ENCODE results near the gene GTF2A1.

The GTF2A1 gene

GRCh38 chr14:81133400-81133799, 87.4 kb downstream of the GTF2A1 start:
- Histone ChIP-seq H3K36me3 (ENCODE audit: insufficient read depth, low read length) (no peaks in the 10 kb centered on the region), H3K4me2 (ENCODE audit: low read length) (no peak overlapping the region), H3K27me3 (ENCODE audit: insufficient read depth, low read length) (no peaks in the 10 kb centered on the region), H3K79me2 (ENCODE audit: insufficient read depth, low read length) (no peaks in the 10 kb centered on the region), H3K4me1 (ENCODE audit: insufficient read depth, low read length, severe bottlenecking) (no peaks in the 10 kb centered on the region), H4K20me1 (ENCODE audit: insufficient read depth, low read length) (no peaks in the 10 kb centered on the region), H3K9me2 (ENCODE audit: low read depth, low read length) (no peaks in the 10 kb centered on the region), H3K27ac (ENCODE audit: low read depth, low read length, poor library complexity, severe bottlenecking) (no peak overlapping the region), H3F3A (ENCODE audit: insufficient read depth, low read length) (no peaks in the 10 kb centered on the region), H2AFZ (ENCODE audit: low read length) (no peak overlapping the region), H3K4me3 (ENCODE audit: low read depth, low read length, poor library complexity, severe bottlenecking) (no peak overlapping the region), H3K9ac (ENCODE audit: low read length) (no peak overlapping the region), H3K9me3 (ENCODE audit: low read length) (no peaks in the 10 kb centered on the region)
- TF ChIP-seq CTCF (IDR thresholded peaks at IDR 0.05; ENCODE audit: low read length) = no peak
- TF ChIP-seq EZH2 (IDR thresholded peaks at IDR 0.05; ENCODE audit: borderline replicate concordance, low read length) = no peak

GRCh38 chr14:81132468-81132867, 88.3 kb downstream of the GTF2A1 start:
- Histone ChIP-seq H3K36me3 (ENCODE audit: insufficient read depth, low read length) (no peaks in the 10 kb centered on the region), H3K9me3 (ENCODE audit: low read length) (no peaks in the 10 kb centered on the region), H3K4me2 (ENCODE audit: low read length) (no peak overlapping the region), H3K9me2 (ENCODE audit: low read depth, low read length) (no peaks in the 10 kb centered on the region), H3K4me1 (ENCODE audit: insufficient read depth, low read length, severe bottlenecking) (no peaks in the 10 kb centered on the region), H3K27ac (ENCODE audit: low read depth, low read length, poor library complexity, severe bottlenecking) (no peak overlapping the region), H4K20me1 (ENCODE audit: insufficient read depth, low read length) (no peaks in the 10 kb centered on the region), H3K4me3 (ENCODE audit: low read depth, low read length, poor library complexity, severe bottlenecking) (no peak overlapping the region), H3F3A (ENCODE audit: insufficient read depth, low read length) (no peaks in the 10 kb centered on the region), H3K27me3 (ENCODE audit: insufficient read depth, low read length) (no peaks in the 10 kb centered on the region), H3K9ac (ENCODE audit: low read length) (no peak overlapping the region), H3K79me2 (ENCODE audit: insufficient read depth, low read length) (no peaks in the 10 kb centered on the region), H2AFZ (ENCODE audit: low read length) (no peak overlapping the region)
- TF ChIP-seq EZH2 (IDR thresholded peaks at IDR 0.05; ENCODE audit: borderline replicate concordance, low read length) (no peak), CTCF (IDR thresholded peaks at IDR 0.05; ENCODE audit: low read length) (no peak)

- Histone ChIP-seq H3F3A (ENCODE audit: insufficient read depth, low read length) (no peaks in the 10 kb centered on the region), H3K4me2 (ENCODE audit: low read length) (no peak overlapping the region), H3K79me2 (ENCODE audit: insufficient read depth, low read length) (no peaks in the 10 kb centered on the region), H3K27me3 (ENCODE audit: insufficient read depth, low read length) (no peaks in the 10 kb centered on the region), H3K4me3 (ENCODE audit: low read depth, low read length, poor library complexity, severe bottlenecking) (no peak overlapping the region), H3K27ac (ENCODE audit: low read depth, low read length, poor library complexity, severe bottlenecking) (no peak overlapping the region), H3K9ac (ENCODE audit: low read length) (no peak overlapping the region), H3K9me2 (ENCODE audit: low read depth, low read length) (no peaks in the 10 kb centered on the region), H3K9me3 (ENCODE audit: low read length) (no peaks in the 10 kb centered on the region), H2AFZ (ENCODE audit: low read length) (no peak overlapping the region), H3K4me1 (ENCODE audit: insufficient read depth, low read length, severe bottlenecking) (no peaks in the 10 kb centered on the region), H4K20me1 (ENCODE audit: insufficient read depth, low read length) (no peaks in the 10 kb centered on the region), H3K36me3 (ENCODE audit: insufficient read depth, low read length) (no peaks in the 10 kb centered on the region)
- TF ChIP-seq EZH2 (IDR thresholded peaks at IDR 0.05; ENCODE audit: borderline replicate concordance, low read length) = no peak
- no peak for TF ChIP-seq CTCF (IDR thresholded peaks at IDR 0.05; ENCODE audit: low read length)
Observed at GRCh38 chr14:81129242-81129641, 91.5 kb downstream of the GTF2A1 start.
